Measurements from ENCODE around the gene TSPAN14.

GRCh38 chr10:80552151-80552646, 98.1 kb downstream of the TSPAN14 start:
- TF ChIP-seq POLR2A (IDR thresholded peaks at IDR 0.05): no peak
- TF ChIP-seq, protein P1, sequence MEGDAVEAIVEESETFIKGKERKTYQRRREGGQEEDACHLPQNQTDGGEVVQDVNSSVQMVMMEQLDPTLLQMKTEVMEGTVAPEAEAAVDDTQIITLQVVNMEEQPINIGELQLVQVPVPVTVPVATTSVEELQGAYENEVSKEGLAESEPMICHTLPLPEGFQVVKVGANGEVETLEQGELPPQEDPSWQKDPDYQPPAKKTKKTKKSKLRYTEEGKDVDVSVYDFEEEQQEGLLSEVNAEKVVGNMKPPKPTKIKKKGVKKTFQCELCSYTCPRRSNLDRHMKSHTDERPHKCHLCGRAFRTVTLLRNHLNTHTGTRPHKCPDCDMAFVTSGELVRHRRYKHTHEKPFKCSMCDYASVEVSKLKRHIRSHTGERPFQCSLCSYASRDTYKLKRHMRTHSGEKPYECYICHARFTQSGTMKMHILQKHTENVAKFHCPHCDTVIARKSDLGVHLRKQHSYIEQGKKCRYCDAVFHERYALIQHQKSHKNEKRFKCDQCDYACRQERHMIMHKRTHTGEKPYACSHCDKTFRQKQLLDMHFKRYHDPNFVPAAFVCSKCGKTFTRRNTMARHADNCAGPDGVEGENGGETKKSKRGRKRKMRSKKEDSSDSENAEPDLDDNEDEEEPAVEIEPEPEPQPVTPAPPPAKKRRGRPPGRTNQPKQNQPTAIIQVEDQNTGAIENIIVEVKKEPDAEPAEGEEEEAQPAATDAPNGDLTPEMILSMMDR (IDR thresholded peaks at IDR 0.05): no peak
